H9 (cell line): ENCODE results near the gene TRIM42. TPM values are rescaled to one million over a fixed set of nuclear protein-coding genes. Genes with fewer than 3 reads are reported as not detected.

Experiments
- DNase-seq: peaks from one replicate; pipeline ENCODE4 v3.0.0-alpha.2; 2017
- H2AFZ ChIP-seq: one replicate; pipeline ENCODE4 v1.6.1; 2013; ENCODE audit warnings: mild to moderate bottlenecking, low read length, control low read depth, moderate library complexity
- H2AK5ac ChIP-seq: 2 replicates; pipeline ENCODE4 v1.6.1; 2013; ENCODE audit warnings: low read length, control low read depth, mixed read lengths; ENCODE audit not compliant: insufficient read length
- H2BK120ac ChIP-seq: one replicate; pipeline ENCODE4 v1.6.1; 2013; ENCODE audit warnings: low read depth, mild to moderate bottlenecking, low read length, control low read depth, inconsistent platforms; ENCODE audit not compliant: poor library complexity, severe bottlenecking
- H2BK12ac ChIP-seq: 2 replicates; pipeline ENCODE4 v1.6.1; 2013; ENCODE audit warnings: low read length, control low read depth, mixed read lengths, low read depth; ENCODE audit not compliant: insufficient read length
- H2BK15ac ChIP-seq: 2 replicates; pipeline ENCODE4 v1.6.1; 2013; ENCODE audit warnings: low read depth, low read length, control low read depth
- H2BK20ac ChIP-seq: one replicate; pipeline ENCODE4 v1.6.1; 2013; ENCODE audit warnings: low read depth, mild to moderate bottlenecking, low read length, control low read depth, inconsistent platforms; ENCODE audit not compliant: poor library complexity, severe bottlenecking
- H2BK5ac ChIP-seq: 2 replicates; pipeline ENCODE4 v1.6.1; 2013; ENCODE audit warnings: low read length, control low read depth, mixed read lengths; ENCODE audit not compliant: insufficient read length
- H3K14ac ChIP-seq: 2 replicates; pipeline ENCODE4 v1.6.1; 2013; ENCODE audit warnings: low read length, control low read depth; ENCODE audit not compliant: insufficient read depth
- H3K18ac ChIP-seq: 2 replicates; pipeline ENCODE4 v1.6.1; 2013; ENCODE audit warnings: low read depth, mild to moderate bottlenecking, mixed read lengths, low read length, control low read depth; ENCODE audit not compliant: insufficient read length
- H3K23ac ChIP-seq: 2 replicates; pipeline ENCODE4 v1.6.1; 2013; ENCODE audit warnings: low read length, control low read depth, mixed read lengths, low read depth; ENCODE audit not compliant: insufficient read length
- H3K23me2 ChIP-seq: 2 replicates; pipeline ENCODE4 v1.6.1; 2013; ENCODE audit warnings: low read depth, mild to moderate bottlenecking, mixed read lengths, low read length, control low read depth; ENCODE audit not compliant: insufficient read length, poor library complexity, severe bottlenecking
- H3K27ac ChIP-seq: 2 replicates; pipeline ENCODE4 v1.5.1; 2013; ENCODE audit warnings: low read length, control low read depth, mixed read lengths, low read depth; ENCODE audit not compliant: insufficient read length
- H3K27me3 ChIP-seq: 2 replicates; pipeline ENCODE4 v1.6.1; 2013; ENCODE audit warnings: low read length, control low read depth, inconsistent platforms; ENCODE audit not compliant: insufficient read depth
- H3K4ac ChIP-seq: 2 replicates; pipeline ENCODE4 v1.6.1; 2013; ENCODE audit warnings: low read depth, mild to moderate bottlenecking, control low read depth, inconsistent platforms, low read length, moderate library complexity
- H3K4me1 ChIP-seq: 2 replicates; pipeline ENCODE4 v1.6.1; 2013; ENCODE audit warnings: low read length, control low read depth, inconsistent platforms; ENCODE audit not compliant: insufficient read depth
- H3K4me2 ChIP-seq: 2 replicates; pipeline ENCODE4 v1.6.1; 2013; ENCODE audit warnings: low read length, control low read depth, mixed read lengths; ENCODE audit not compliant: insufficient read length, insufficient read depth
- H3K56ac ChIP-seq: 2 replicates; pipeline ENCODE4 v1.6.1; 2013; ENCODE audit warnings: low read depth, mild to moderate bottlenecking, mixed read lengths, low read length, control low read depth; ENCODE audit not compliant: insufficient read length
- H3K79me1 ChIP-seq: 2 replicates; pipeline ENCODE4 v1.6.1; 2013; ENCODE audit warnings: low read depth, mild to moderate bottlenecking, moderate library complexity, low read length, control low read depth, inconsistent platforms; ENCODE audit not compliant: insufficient read depth, poor library complexity, severe bottlenecking
- H3K79me2 ChIP-seq: 2 replicates; pipeline ENCODE4 v1.6.1; 2013; ENCODE audit warnings: low read length, control low read depth, inconsistent platforms; ENCODE audit not compliant: insufficient read depth
- H3K9ac ChIP-seq: 2 replicates; pipeline ENCODE4 v1.6.1; 2013; ENCODE audit warnings: low read length, control low read depth, mixed read lengths; ENCODE audit not compliant: insufficient read length; ENCODE audit errors: extremely low read depth
- H3K9me3 ChIP-seq: one replicate; pipeline ENCODE4 v1.6.1; 2013; ENCODE audit warnings: low read depth, low read length, inconsistent platforms; ENCODE audit not compliant: control insufficient read depth
- H3T11ph ChIP-seq: one replicate; pipeline ENCODE4 v1.6.1; 2013; ENCODE audit warnings: mild to moderate bottlenecking, low read length, control low read depth, inconsistent platforms
- H4K20me1 ChIP-seq: one replicate; pipeline ENCODE4 v1.6.1; 2013; ENCODE audit not compliant: control insufficient read depth, insufficient read length, insufficient read depth
- H4K5ac ChIP-seq: 2 replicates; pipeline ENCODE4 v1.6.1; 2013; ENCODE audit warnings: low read depth, mild to moderate bottlenecking, mixed read lengths, low read length, control low read depth; ENCODE audit not compliant: insufficient read length
- H4K8ac ChIP-seq: replicated peaks from 2 replicates; pipeline ENCODE4 v1.6.1; 2013; ENCODE audit warnings: low read length, control low read depth, mixed read lengths, low read depth; ENCODE audit not compliant: insufficient read length
- H4K91ac ChIP-seq: 2 replicates; pipeline ENCODE4 v1.6.1; 2013; ENCODE audit warnings: low read depth, mild to moderate bottlenecking, moderate library complexity, mixed read lengths, low read length, control low read depth; ENCODE audit not compliant: insufficient read length
- H3K27ac Mint-ChIP-seq, 3 experiments: 2 replicates in 2 of 3; 3 replicates in 1 of 3; pipeline ENCODE4 v1.8.0; 2020 to 2021; ENCODE audit warnings: mixed read lengths in 3 of 3, mild to moderate bottlenecking in 1 of 3, moderate library complexity in 1 of 3
- H3K27me3 Mint-ChIP-seq: 2 replicates; pipeline ENCODE4 v1.8.0; 2021; ENCODE audit warnings: low read depth, mild to moderate bottlenecking, moderate library complexity, mixed read lengths
- H3K36me3 Mint-ChIP-seq, 3 experiments: 2 replicates in 2 of 3; 3 replicates in 1 of 3; pipeline ENCODE4 v1.8.0; 2020 to 2021; ENCODE audit warnings: low read depth in 3 of 3, mixed read lengths in 3 of 3; ENCODE audit not compliant: insufficient read depth in 1 of 3
- H3K4me1 Mint-ChIP-seq, 2 experiments: 2 replicates each; pipeline ENCODE4 v1.8.0; 2020; ENCODE audit warnings: mixed read lengths in 2 of 2
- H3K4me3 Mint-ChIP-seq, 2 experiments: 2 replicates in 1 of 2; 3 replicates in 1 of 2; pipeline ENCODE4 v1.8.0; 2020 to 2021; ENCODE audit warnings: mild to moderate bottlenecking in 2 of 2, mixed read lengths in 2 of 2, moderate library complexity in 1 of 2
- H3K9me3 Mint-ChIP-seq, 2 experiments: 2 replicates in 1 of 2; 3 replicates in 1 of 2; pipeline ENCODE4 v1.8.0; 2020; ENCODE audit warnings: mild to moderate bottlenecking in 2 of 2, mixed read lengths in 2 of 2, moderate library complexity in 1 of 2
- CTCF ChIP-seq: fragments of 200-600 bp; sonication (generic); conservative IDR thresholded peaks from 3 replicates; pipeline ENCODE4 v1.8.0; 2021; ENCODE audit warnings: antibody characterized with exemption, mild to moderate bottlenecking
- WGBS: extraction: QIAGEN DNeasy Blood & Tissue Kit; methylation state at CpG from one replicate; pipeline ENCODE4 v1.1.7; 2013; ENCODE audit warnings: missing lambda C conversion rate, low lambda C conversion rate, mixed read lengths; ENCODE audit not compliant: insufficient read length; ENCODE audit errors: extremely low coverage; 5-methylcytosine and 5-hydroxymethylcytosine counted together
- total RNA-seq: library from RNA; stranded (reverse); gene quantifications from 2 replicates; pipeline ENCODE4 v1.2.1, GENCODE V29; 2021

Gene TRIM42
- total RNA-seq, 1 experiment from 2014 or later, result not detected

DNA sequence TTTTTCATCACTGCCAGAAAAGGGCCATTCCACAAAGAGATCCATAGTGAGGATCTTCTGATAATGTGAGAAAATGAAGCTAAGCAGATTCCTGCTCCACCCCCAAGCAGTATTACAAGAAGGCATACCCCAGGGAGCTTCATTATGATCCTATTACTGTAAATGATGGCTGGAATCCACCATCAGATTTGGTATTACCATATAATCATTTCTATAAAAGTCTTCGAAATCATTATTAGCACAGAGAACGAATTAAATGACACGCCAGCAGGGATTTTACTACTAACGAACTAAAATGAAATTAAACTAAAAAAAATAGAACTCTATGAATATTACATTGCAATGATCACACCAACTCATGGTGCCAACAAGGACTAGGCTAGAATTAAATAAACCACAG lies 24.4 kb downstream of the TRIM42 start:
- H3K14ac ChIP-seq, result no peak overlapping the region

More for the DNA sequence above, 24.4 kb downstream of the TRIM42 start:
- no peak overlapping the region for H2BK120ac ChIP-seq
- H2AFZ ChIP-seq, result no peak overlapping the region
- H3T11ph ChIP-seq, result no peak overlapping the region
- no peak overlapping the region for H3K9ac ChIP-seq
- no peak for TF ChIP-seq CTCF
- H2AK5ac ChIP-seq, result no peak overlapping the region
- Mint-ChIP-seq H3K36me3 (peaks cover 0 to 16% (median 8%) of the 10 kb centered on the region in 3 experiments; a peak in 3 of 7 replicates), H3K27me3 (peaks cover 4% of the 10 kb centered on the region; the same call in 1 of the 2 replicates), H3K4me3 (no peak overlapping the region), H3K4me1 (no peaks in the 10 kb centered on the region), H3K27ac (no peak overlapping the region), H3K9me3 (peaks cover 19% of the 10 kb centered on the region in 2 experiments)
- H3K4me1 ChIP-seq, result no peaks in the 10 kb centered on the region
- no peak overlapping the region for H2BK5ac ChIP-seq
- H3K23me2 ChIP-seq, result no peaks in the 10 kb centered on the region
- H4K8ac ChIP-seq, result no peak overlapping the region
- H2BK15ac ChIP-seq, result no peak overlapping the region
- H3K23ac ChIP-seq, result no peak overlapping the region
- no peak for DNase-seq
- H3K79me1 ChIP-seq, result no peaks in the 10 kb centered on the region
- H3K79me2 ChIP-seq, result no peaks in the 10 kb centered on the region
- no peak overlapping the region for H3K4ac ChIP-seq
- no peak overlapping the region for H2BK12ac ChIP-seq
- no peaks in the 10 kb centered on the region for H4K20me1 ChIP-seq
- no peak overlapping the region for H3K18ac ChIP-seq
- H3K27ac ChIP-seq, result no peak overlapping the region
- no peak overlapping the region for H2BK20ac ChIP-seq
- no peak overlapping the region for H4K5ac ChIP-seq
- no peak overlapping the region for H3K4me2 ChIP-seq
- no peak overlapping the region for H3K56ac ChIP-seq
- no peaks in the 10 kb centered on the region for H3K27me3 ChIP-seq
- H3K9me3 ChIP-seq, result peaks cover 6% of the 10 kb centered on the region
- no peak overlapping the region for H4K91ac ChIP-seq
- no CpG with 5 or more reads among the region's 4 CpGs for WGBS
